HG02970 (cell line): ENCODE data around the gene SCUBE3.

Experiments
- ATAC-seq: cut with Tn5 transposase; IDR thresholded peaks from one replicate; pipeline ENCODE4 v1.9.1; 2021; ENCODE audit warnings: mild to moderate bottlenecking, moderate library complexity, moderate number of reproducible peaks; ENCODE audit not compliant: unreplicated experiment, low FRiP score

SCUBE3 gene

DNA sequence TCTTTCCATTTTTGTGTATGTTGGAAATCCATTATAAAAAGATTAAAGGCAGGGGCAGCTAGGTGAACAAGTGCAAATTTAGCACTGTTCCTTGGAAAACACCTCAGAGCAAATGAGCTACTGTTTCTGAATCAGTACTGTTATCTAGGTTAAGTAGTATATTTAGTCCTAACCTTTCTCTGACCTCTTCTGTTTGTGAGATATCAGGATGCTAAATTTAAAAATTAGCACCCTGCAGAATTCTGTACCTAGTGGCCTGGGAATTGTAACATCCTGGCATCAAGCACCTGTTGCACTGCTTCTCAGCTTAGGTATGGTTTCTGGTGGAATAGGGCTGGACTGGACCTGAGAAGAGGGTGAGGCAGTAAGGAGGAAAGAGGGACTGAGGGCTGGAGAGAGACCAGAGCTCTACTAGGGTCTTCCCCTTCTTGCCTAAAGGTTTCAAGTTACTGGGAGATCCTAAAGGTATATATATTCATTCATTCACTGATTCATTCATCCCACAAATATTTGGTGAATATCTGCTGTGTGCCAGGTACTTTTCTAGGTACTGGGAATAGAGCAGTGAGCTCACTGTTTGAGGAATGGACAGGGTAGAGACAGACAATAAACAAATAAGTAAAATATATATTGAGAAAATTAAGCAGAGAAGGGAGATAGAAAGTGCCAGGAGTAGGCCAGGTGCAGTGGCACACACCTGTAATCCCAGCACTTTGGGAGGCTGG, 51.0 kb downstream of the SCUBE3 start:
- no peak for ATAC-seq

DNA sequence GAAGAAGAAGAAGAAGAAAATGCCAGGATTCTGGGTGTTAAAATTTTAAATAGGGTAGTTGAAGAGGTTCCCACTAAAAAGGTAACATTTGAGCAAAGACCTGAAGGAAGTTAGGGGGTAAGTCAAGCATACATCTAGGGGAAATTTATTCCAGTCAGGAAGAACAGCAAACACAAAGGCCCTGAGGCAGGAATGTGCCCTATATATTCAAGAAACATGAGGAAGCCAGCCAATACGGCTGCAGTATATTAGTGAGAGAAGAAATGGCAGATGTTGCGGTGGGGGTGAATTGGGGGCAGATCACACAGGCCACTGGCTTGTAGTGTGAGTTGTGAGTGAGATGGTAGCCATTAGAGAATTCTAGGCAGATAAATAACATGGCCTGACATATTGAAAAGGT, 51.8 kb downstream of the SCUBE3 start:
- ATAC-seq: no peak

DNA sequence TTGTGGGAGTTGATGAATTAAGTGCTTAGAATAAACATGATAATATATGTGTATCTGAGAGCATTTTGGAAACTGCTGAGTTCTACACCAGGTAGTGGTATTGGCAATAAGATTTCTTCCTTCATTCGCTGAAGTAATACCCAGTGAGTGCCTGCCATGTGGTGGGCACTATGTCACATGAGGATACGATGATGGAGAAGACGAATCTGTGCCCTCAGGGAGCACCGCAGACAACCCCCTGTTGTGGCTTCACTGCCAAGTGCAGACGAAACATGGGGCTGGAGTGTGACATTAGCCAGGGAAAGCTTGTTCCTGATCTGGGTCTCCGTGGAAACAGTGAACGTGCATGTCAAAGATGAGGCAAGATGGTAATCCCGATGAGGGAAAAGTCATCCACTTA, 53.7 kb downstream of the SCUBE3 start:
- ATAC-seq: no peak

DNA sequence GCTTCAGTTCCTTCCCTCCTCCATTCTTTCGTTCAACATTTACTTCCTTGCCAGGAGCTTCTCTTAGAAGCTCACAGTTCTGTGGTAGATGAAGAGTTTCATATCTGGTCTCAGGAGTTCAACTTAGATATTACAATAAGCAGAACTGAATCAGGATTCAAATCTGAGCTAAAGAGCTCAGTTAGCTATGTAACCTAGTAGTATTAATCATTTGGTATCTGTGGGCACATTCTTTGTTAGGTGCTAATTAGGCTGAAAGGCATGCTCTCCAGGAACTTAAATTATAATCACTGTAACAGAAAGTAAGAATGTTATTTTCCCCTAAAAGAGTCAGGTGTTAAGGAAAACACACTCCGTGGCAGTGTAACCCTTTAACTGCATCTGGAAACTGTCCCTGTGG, 54.1 kb downstream of the SCUBE3 start:
- no peak for ATAC-seq

DNA sequence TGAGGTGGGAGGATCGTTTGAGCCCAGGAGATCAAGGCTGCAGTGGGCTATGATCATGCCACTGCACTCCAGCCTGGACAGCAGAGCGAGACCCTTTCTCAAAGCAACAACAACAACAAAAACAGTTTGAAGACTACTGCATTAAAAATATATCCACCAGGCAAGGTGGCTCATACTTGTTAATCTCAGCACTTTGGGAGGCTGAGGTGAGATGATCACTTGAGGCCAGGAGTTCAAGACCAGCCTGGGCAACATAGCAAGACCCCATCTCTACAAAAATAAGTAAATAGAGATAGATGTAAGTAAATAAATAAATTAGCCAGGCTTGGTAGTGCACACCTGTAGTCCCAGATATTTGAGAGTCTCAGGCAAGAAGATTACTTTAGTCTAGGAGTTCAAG, 58.2 kb downstream of the SCUBE3 start:
- ATAC-seq: no peak

DNA sequence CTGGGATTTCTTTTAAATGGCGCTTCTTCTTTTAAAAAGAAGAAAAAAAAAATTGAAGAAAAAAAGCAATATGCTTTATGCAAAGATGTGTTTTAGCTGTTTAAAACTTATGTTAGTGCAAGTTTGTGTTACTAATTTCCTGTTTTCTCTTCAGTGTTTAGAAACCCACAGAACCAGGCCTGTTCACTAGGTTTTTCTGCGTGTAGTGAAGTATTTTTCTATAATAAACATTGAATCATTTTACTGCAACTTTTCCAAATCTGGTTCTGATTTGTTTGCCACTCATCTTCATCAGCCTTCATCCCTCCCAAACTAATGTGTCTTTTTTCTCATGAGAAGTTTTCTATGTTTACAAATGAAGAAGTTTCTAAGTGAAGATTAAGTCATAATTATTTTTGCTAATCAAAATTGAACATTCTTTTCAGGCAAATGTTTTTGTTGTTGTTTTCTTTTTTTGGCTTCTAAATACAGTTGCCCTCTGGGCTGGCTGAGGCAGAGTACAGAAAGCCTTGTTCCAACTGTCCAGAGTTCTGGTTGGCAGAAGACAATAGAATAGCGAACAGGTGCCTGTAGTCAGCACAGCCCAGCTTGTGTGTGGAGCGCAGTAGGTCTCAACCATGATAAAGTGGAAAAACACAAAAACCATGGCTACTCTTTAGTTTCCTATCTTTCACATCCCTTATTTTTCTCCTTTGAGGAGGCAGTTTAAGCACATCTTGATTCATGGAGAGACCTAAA, 60.2 kb downstream of the SCUBE3 start:
- no peak for ATAC-seq

DNA sequence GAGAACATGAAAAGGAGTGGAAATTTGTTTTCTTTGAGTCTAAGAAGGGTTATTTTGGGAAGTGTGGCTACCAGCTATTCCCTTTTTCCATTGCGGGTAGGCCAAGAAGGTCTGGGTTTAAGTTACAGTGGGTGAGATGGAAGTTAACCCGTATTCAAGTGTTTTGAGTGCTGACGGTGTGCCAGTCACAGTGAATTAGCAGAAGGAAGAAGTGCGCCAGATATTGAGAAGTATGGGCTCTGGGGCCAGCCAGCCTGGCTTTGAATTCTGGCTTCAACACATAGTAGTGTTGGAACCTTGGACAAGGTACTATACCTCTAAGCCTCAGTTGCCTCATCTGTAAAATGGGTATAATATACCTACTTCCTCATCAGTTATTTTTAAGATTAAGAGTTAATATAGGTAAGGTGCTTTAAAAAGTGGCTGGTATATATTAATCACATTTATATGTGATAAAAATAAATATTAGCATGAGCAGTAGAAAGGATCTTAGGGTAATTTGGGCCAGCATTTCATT, 62.0 kb downstream of the SCUBE3 start:
- ATAC-seq: no peak

DNA sequence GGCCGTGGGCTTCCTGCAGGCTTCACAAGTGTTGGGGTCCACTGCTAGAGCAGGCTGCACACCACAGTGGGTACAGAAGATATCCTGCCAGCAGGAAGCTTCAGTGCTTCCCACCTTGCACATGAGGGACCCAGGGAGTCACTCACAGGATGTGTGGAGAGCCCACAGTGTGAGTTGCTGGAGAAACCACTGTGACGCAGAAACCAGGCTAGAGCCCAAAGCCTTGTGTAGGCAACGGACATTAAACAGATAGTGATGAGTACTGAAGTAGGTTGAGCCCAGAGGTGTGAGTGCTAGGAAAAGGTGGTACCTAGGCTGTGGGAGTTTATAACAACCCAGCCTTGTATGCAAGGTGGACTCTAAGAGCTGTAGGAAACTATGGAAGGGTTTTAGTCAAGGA, 65.0 kb downstream of the SCUBE3 start:
- no peak for ATAC-seq

DNA sequence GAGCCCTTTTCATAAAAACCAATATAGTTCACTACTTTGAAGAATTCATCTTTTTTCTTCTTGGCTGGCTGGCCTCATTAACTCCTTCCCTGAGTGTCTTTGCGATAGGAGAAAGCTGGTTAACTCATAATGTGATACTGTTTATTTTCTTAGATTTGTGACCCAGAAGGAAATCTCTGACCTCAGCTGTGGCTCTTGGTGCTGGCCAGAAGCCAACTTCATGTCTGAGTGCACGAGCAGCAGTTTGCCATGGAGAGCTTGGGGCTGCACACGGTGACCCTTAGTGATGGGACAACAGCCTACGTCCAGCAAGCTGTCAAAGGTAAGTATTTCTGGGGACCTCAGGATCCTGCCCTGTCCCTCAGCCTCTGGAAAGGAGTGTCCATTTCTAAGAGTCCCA, 67.1 kb downstream of the SCUBE3 start:
- ATAC-seq: no peak

DNA sequence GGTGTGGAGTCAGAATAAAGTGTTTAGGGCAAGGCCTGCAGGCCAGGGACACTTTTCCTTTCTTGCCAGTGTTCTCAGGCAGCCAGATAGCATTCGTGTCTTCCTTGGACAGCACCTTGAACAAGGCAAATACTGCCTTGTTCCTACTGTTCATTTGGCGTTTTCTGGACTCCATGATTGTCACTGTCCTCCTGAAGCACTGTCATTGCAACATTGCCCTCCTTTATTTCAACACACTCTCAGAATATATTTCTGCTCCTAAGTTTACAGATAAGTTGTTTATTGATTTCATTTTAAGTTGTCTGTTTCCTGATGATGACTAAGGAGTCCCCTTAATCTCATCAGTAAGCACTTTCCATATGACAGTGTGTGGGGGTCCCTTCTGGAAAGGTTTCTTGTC, 68.7 kb downstream of the SCUBE3 start:
- ATAC-seq: no peak

DNA sequence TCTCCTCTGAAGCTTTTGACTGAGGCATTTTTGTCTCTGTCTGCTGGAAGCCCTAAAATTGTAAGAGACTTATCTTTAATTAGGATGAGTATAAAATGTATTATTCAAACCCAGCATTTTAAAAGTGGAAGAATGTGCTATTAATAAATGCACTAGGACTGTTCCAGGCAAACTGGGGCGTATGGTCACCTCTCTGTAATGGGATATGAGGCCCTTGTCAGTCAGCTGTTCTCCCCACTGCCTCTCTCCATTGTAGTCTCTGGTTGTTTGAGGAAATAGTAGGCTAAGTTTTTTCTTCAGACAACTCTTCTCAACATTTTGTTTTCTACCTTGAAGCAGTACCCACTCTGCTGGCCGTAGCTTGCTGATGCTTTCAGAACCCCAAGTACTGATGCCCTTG, 69.6 kb downstream of the SCUBE3 start:
- no peak for ATAC-seq

DNA sequence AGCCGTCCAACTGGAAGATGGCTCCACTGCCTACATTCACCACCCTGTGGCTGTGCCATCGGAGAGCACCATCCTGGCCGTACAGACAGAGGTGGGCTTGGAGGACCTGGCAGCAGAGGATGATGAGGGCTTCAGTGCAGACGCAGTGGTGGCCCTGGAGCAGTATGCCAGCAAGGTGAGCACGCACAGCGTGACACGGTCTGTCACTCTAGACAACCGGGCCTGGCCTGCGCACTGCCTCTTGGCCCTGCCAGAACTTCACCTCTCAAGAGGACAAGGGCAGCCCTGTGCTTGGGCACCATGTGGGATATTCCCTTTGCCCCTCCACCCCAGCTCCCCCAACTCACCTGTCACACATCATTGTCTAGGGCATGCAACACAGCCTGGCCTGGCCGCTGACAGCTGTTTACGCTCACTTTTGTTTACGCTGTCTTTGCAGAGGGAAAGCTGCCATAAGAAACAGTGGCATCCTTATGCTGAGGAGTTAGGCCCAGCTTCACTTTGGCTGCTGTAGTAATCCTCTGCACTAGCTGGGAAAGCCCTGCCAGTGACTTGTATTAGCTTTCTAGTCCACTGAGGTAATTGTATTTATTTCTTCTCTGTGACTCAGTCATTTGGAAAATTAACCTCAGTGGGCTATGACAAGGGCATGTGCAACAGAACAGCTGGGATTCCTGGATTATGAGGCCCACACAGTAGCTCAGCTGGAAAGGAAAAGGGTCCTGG, 74.1 kb downstream of the SCUBE3 start:
- ATAC-seq: no peak

DNA sequence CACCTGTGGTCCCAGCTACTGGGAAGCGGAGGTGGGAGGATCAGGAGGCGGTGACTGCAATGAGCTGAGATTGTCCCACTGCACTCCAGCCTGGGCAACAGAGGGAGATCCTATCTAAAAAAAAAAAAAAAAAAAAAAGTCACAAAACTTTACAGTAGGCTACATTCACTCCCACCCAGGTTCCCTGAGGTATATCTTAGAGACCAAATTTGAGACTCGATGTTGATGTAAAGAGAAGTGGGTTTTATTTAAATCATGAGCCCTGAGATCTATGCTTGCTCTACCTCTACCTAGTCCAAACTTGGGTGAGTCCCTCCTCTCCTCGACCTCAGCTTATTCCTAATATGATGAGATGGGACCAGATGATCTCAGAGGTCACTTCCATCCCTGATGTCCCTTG, 75.1 kb downstream of the SCUBE3 start:
- ATAC-seq: no peak

DNA sequence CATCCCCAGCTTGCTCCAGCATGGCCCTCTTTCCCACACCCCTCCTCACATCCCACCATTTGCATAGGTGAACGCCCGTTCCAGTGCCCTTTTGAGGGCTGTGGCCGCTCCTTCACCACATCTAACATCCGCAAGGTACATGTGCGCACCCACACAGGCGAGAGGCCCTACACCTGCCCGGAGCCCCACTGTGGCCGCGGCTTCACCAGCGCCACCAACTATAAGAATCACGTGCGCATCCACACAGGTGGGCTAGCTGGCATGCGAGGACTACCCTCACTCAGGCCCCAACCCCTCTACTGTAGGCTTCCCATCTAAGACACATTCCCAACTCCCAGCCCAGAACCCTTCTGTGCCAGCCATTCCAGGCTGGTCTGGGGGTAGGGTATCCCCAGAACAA, 77.7 kb downstream of the SCUBE3 start:
- ATAC-seq: no peak

DNA sequence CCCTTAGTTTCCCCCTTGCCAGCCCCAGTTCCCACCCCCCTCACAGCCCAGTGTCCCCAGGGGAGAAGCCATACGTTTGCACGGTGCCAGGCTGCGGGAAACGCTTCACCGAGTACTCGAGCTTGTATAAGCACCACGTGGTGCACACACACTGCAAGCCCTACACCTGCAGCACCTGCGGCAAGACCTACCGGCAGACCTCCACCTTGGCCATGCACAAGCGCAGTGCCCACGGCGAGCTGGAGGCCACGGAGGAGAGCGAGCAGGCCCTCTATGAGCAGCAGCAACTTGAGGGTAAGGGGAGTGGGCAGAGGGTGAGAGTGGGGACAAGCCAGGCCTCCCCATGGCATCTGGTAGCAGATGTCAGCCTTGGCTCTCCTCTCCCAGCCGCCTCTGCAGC, 78.7 kb downstream of the SCUBE3 start:
- ATAC-seq: no peak

DNA sequence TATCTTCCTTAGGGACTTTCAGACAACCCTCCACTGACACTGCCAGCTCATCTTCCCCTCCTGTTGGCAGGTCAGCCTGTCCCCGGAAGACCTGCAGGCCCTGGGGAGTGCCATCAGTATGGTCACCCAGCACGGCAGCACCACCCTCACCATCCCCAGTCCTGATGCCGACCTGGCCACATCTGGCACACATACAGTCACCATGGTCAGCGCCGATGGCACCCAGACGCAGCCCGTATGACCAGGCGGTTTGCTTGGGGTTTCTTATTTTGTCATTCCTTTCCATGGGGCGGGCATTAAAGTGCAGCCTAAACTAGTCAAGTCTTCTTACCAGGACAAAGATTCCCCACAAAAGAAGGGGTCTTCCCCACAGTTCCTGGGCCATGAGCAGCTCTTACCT, 79.9 kb downstream of the SCUBE3 start:
- no peak for ATAC-seq

DNA sequence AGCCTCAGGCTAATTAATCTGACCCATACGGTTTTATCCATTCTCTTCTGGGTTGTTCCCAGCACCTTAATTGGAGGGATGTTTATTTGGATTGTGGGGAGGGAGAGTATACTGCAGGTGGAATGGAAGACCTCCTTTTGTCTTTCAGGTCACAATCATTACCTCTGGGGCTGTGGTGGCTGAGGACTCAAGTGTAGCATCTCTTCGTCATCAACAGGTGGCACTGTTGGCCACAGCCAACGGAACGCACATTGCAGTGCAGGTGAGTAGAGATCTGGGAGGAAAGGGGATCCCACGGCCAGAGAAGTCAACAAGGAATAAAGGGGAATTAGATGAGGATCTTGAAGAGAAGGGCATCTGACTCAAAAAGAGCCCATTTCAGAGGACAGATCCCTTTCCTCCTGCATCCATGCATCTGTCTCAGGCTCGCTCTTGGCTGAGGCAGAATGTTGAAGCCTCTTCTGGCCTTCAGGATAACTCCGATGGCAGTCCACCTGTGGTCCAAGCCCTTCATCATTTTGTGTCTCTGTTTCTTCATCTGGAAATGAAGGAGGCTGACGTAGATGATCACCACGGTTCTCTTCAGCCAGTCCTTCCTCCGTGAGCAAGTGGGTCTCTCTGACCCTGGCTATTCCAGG, 80.7 kb downstream of the SCUBE3 start:
- ATAC-seq: no peak

DNA sequence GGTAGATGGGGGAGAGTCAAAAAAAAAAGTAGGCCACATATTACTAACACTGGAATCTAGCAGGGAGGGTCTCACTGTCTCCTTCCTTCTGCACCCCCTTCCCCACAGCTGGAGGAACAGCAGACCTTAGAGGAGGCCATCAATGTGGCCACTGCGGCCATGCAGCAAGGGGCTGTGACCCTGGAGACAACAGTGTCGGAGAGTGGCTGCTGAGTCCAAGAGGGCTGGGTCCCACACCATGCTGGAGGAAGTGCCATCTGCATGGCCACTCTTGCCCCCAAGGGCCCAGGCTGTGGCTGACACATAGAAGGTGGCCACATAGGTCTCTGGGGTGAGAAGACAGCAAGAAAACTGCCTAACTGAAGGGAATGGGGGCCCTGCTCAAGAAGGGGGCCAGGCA, 81.3 kb downstream of the SCUBE3 start:
- no peak for ATAC-seq

DNA sequence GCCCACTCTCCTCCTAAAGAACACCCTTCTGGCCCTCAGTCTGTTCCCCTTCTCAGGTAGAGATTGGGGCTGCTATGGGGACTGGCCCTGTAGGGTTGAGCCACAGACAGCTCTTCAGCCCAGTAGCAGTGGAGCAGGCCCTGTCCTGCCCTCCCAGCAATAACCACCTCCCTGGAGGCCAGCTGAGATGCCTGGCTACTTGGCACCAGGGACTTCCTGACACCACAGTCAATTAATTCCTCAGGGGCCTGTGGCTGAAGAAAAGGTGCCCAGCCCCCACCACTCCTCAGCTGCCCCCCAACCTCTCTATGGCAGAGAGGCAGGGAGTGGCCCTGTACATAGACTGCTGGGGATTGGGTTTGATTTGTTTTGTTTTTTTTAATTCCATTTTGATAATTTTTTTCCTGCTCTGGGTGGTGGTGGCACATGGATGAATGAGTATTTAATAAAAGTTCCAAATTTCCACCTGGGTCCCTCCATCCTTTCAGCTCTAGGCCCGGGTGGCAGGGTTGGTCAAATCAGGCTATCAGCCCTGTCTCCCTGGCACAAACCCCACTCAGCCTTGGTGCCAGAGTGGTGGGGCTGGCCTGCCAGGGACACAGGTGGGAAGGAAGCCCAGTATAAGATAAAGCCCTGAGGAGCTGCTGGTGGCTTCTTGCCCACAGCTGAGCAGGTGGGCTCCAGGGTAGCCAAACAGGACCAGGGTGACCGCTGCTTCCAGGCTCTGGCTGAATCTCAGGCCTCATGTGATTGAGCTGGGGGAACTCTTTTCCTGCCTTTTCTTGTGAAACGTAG, 82.0 kb downstream of the SCUBE3 start:
- no peak for ATAC-seq

DNA sequence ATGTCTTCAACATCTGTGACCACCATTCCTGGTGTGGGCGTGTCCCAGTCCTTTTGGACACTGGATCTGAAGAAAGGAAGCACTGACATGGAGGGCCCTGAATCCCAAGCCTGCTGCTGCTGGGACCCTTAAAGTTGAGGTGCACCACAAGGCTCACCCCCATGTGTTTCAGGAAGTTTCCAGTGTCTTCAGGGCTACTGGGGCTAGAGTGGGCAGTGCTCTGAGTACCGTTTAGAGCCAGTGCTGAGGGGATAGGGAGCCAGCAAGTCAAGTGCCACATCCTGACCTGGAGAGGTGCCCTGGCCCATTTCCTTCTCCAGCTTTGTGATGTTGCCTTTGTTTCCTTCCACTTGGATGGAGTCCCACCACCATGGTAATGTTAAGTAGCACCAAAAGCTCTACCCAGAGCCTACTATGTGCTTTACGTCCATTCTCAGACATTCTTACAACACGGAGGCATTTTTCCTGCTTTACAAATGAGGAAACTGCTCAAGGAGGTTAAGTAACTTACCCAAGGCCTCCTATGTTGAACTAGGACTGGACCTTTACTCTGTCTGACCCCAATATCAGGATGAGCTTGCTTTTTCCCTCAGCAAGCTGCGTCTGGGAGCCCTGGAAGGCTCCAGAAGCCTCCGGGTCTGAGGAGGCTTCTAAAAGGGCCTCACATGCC, 83.3 kb downstream of the SCUBE3 start:
- no peak for ATAC-seq
